HL-60 (cell line): ENCODE results near the gene SLC27A1.

ENCODE experiments used
- CTCF ChIP-seq: IDR thresholded peaks from one replicate; pipeline ENCODE4 v1.5.1; 2011; ENCODE audit warnings: low read length, control low read depth, inconsistent platforms; ENCODE audit not compliant: insufficient read depth
- GABPA ChIP-seq: IDR thresholded peaks from 2 replicates; pipeline ENCODE4 v1.6.1; 2012; ENCODE audit warnings: low read depth
- POLR2AphosphoS5 ChIP-seq: IDR thresholded peaks from 2 replicates; pipeline ENCODE4 v1.6.1; 2012; ENCODE audit warnings: low read depth

GRCh38 chr19:17548145-17548544 is 77.8 kb downstream of the SLC27A1 start:
- TF ChIP-seq CTCF (no peak), GABPA (no peak), POLR2AphosphoS5 (no peak)
